ENCODE measurements around the gene ZEB2. TPM values are rescaled to one million over a fixed set of nuclear protein-coding genes. Genes with fewer than 3 reads are reported as not detected.

ZEB2 gene
- total and polyA plus RNA-seq, 9 donors, result 55.3 to 250 (median 174) TPM

DNA sequence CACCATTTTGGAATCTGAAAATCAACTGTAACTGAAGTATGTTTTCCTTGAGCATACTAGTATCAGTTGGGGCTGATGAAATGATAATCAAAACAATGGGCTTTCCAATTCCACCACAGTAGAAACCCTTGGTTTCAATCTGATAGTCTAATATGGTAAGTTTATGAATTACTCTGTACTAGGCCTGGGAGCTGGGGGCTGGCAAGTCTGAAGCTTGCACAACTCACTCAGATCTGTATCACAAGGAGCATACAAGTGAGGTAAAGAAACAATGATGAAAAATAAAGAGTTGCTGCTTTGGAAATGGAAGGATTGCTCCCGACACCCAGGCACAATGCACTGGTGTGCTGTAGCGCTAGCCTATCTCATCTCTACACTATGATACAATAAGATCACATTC lies 19.4 kb downstream of the ZEB2 start:
- no peak for DNase-seq
- 96 to 100% (median 96%) methylated on average over 2 of the region's 2 CpGs for WGBS, 3 donors

DNA sequence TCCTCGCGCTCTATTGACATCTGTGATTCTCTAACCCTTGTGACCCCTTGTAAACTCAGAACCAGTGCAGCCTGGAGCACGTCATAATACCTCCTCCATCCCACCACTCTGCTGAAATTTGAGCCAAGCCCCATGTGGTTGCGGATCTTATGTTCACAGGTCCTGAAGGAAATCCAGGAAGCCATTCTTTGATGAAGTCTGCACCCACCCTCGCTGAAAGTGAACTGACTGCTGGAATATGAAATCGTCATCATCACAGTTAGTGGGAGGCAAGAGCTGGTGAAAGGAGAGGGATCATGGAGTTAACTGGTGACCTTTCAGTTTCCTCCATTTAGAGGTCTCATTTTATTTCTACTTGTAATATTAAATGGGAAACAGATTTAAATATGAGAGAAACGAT lies 21.6 kb downstream of the ZEB2 start:
- Histone ChIP-seq H3K9me3 (no peaks in the 10 kb centered on the region), H3K27ac (no peak overlapping the region), H3K27me3 (no peaks in the 10 kb centered on the region), H3K4me3 (no peak overlapping the region), H3K4me1 (ENCODE audit: insufficient read depth) (peaks cover 22% of the 10 kb centered on the region), H3K36me3 (no peaks in the 10 kb centered on the region)
- TF ChIP-seq POLR2A (IDR thresholded peaks at IDR 0.05) (no peak), EP300 (IDR thresholded peaks at IDR 0.05) (no peak)
- TF ChIP-seq, protein P1, sequence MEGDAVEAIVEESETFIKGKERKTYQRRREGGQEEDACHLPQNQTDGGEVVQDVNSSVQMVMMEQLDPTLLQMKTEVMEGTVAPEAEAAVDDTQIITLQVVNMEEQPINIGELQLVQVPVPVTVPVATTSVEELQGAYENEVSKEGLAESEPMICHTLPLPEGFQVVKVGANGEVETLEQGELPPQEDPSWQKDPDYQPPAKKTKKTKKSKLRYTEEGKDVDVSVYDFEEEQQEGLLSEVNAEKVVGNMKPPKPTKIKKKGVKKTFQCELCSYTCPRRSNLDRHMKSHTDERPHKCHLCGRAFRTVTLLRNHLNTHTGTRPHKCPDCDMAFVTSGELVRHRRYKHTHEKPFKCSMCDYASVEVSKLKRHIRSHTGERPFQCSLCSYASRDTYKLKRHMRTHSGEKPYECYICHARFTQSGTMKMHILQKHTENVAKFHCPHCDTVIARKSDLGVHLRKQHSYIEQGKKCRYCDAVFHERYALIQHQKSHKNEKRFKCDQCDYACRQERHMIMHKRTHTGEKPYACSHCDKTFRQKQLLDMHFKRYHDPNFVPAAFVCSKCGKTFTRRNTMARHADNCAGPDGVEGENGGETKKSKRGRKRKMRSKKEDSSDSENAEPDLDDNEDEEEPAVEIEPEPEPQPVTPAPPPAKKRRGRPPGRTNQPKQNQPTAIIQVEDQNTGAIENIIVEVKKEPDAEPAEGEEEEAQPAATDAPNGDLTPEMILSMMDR (IDR thresholded peaks at IDR 0.05), result no peak
- 80 to 86% (median 82%) methylated on average over 7 of the region's 7 CpGs for WGBS, 3 donors
- DNase-seq, result no peak
- intact Hi-C loops (cut with DNase I), result no loop called here

More for the DNA sequence above, 19.4 kb downstream of the ZEB2 start:
- Histone ChIP-seq H3K4me3 (no peak overlapping the region), H3K9me3 (no peaks in the 10 kb centered on the region), H3K27ac (no peak overlapping the region), H3K4me1 (ENCODE audit: insufficient read depth) (peaks cover 26% of the 10 kb centered on the region), H3K27me3 (no peaks in the 10 kb centered on the region), H3K36me3 (no peaks in the 10 kb centered on the region)
- TF ChIP-seq POLR2A (IDR thresholded peaks at IDR 0.05) (no peak), EP300 (IDR thresholded peaks at IDR 0.05) (no peak)
- TF ChIP-seq, protein P1 (IDR thresholded peaks at IDR 0.05), result no peak
- intact Hi-C loops (cut with DNase I), result loop anchor here in 2 of 4 donors (10.0 kb wide), 2 partner anchors 56 to 66 kb away; no protein-coding TSS in a partner anchor

DNA sequence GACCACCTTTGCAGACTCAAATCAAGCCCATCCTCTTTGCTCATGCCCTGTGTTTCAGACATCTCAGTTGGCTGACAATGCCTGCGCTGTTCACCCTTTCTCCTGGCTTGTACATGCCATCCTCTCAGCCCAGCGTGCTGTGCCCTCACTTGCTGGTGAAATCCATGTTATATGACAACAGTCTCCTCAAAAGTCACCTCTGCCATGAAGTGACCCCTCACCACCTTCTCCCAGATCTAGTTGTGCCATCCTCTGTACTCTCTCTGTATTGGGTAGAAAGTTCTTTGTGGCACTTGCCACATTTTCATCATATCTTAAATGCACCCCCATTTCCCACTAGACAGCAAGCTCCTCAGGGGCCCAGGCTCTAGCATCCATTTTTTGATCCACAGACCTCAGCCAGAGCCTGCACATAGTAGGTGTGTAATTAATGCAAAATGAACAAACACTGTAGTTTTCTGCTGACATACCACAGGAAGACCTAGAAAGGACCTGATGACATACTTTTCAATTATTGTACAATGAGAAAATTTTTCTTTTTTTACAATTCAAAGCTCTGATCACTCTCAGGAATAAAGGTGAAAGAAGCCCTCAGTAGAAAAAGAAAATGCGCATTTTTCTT lies 22.8 kb downstream of the ZEB2 start:
- H3K27me3 ChIP-seq, result no peaks in the 10 kb centered on the region
- H3K4me3 ChIP-seq, result no peak overlapping the region
- WGBS, 3 donors, result 93 to 96% (median 96%) methylated on average over 3 of the region's 3 CpGs
- H3K27ac ChIP-seq, result no peak overlapping the region
- H3K4me1 ChIP-seq (ENCODE audit: insufficient read depth), result peaks cover 17% of the 10 kb centered on the region
- TF ChIP-seq POLR2A (IDR thresholded peaks at IDR 0.05) (no peak), EP300 (IDR thresholded peaks at IDR 0.05) (no peak)
- TF ChIP-seq, protein P1 (IDR thresholded peaks at IDR 0.05), result no peak
- H3K36me3 ChIP-seq, result no peaks in the 10 kb centered on the region
- no peak for DNase-seq
- intact Hi-C loops (cut with DNase I), result no loop called here
- no peaks in the 10 kb centered on the region for H3K9me3 ChIP-seq

DNA sequence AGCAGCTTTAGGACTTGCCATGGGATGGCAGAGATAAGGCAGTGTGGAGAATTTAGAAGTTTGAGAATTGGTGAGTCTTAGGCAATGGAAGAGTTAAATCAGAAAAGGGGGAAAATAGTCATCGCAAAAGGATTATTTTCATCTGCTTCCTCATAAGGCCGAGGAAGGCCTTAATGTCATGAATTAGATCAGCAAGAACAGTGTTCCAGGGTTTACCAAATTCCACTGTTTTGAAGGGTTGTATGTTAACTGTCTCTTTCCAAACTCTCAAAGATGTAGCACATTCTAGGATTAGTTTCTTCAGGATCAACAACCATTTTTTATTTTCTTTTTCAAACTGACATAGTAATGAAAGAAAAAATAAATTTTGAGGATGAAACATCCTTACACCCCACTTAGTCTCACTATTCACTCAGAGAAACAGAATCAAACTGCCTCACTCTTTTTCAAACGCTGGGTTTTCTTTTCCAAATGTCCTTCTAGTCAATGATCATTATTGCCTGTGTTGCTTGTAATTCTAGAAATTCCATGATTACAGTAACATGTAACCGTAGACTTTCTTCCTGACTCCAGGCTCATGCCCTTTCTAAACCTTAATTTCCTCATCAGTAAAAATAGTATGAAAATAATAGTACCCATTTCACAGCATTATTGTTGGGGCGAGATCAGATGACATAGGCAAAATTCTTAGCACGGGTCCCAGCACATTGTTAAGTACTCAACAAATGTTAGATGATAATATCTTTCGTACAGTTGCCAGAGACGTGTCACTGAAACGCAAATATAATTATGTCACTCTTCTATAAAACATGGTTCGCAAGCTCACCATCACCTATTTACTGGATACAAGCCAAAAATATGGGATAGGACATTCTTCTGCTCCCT lies 23.6 kb downstream of the ZEB2 start:
- no peaks in the 10 kb centered on the region for H3K27me3 ChIP-seq
- TF ChIP-seq, protein P1 (IDR thresholded peaks at IDR 0.05), result no peak
- TF ChIP-seq EP300 (IDR thresholded peaks at IDR 0.05) (no peak), POLR2A (IDR thresholded peaks at IDR 0.05) (no peak)
- no peak for DNase-seq
- H3K4me3 ChIP-seq, result no peak overlapping the region
- no peaks in the 10 kb centered on the region for H3K36me3 ChIP-seq
- H3K9me3 ChIP-seq, result no peaks in the 10 kb centered on the region
- 58 to 61% (median 59%) methylated on average over 10 of the region's 10 CpGs for WGBS, 3 donors
- peaks cover 17% of the 10 kb centered on the region for H3K4me1 ChIP-seq (ENCODE audit: insufficient read depth)
- H3K27ac ChIP-seq, result no peak overlapping the region
- intact Hi-C loops (cut with DNase I), result no loop called here

All from ovary (tissue), 9 donors.